ENCODE data around the gene MED13L. TPM values are rescaled to one million over a fixed set of nuclear protein-coding genes. Genes with fewer than 3 reads are reported as not detected.

The MED13L gene
- total and polyA plus RNA-seq, 2 of the 8 experiments (the other 6 are each of a cell fraction or from before 2014, with no cell fraction given): 15.9 to 51.7 TPM

- FAIRE-seq: no peak
- Histone ChIP-seq H3K27me3 (replicated peaks in 1 of 4; ENCODE audit: control insufficient read depth in 3 of 4, extremely low read depth in 1 of 4, insufficient read depth in 3 of 4, low read length in 3 of 4) (no peaks in the 10 kb centered on the region), H2AK5ac (ENCODE audit: low read depth, low read length) (no peak overlapping the region), H3K36me3 (ENCODE audit: control insufficient read depth in 2 of 4, insufficient read depth in 4 of 4, low read length in 3 of 4) (no peaks in the 10 kb centered on the region), H3K27ac (ENCODE audit: low read depth, low read length) (no peak overlapping the region), H3K9me3 (ENCODE audit: insufficient read depth in 2 of 2, low read depth in 1 of 2, low read length in 1 of 2) (no peaks in the 10 kb centered on the region), H3K56ac (replicated peaks; ENCODE audit: insufficient read length, low read depth, low read length) (no peak overlapping the region), H2BK20ac (ENCODE audit: low read length) (no peak overlapping the region), H4K8ac (ENCODE audit: extremely low read depth, insufficient read depth, low read length) (no peak overlapping the region), H3K79me1 (ENCODE audit: low read depth, low read length) (no peaks in the 10 kb centered on the region), H2BK120ac (replicated peaks; ENCODE audit: low read depth, low read length) (no peak overlapping the region), H3K9ac (replicated peaks in 1 of 4; ENCODE audit: extremely low read depth in 1 of 4, low read depth in 3 of 4, low read length in 3 of 4) (no peak overlapping the region), H2BK5ac (ENCODE audit: low read depth, low read length) (no peak overlapping the region), H3K4me3 (ENCODE audit: extremely low read depth in 1 of 4, insufficient read depth in 2 of 4, low read depth in 3 of 4, low read length in 4 of 4) (no peak overlapping the region), H3K4me2 (ENCODE audit: insufficient read depth in 1 of 2, low read depth in 2 of 2, low read length in 2 of 2) (peak overlapping the region; percentile 1 to 20; a peak in 1 of 4 replicates), H2BK12ac (ENCODE audit: low read depth, low read length) (no peak overlapping the region), H3K14ac (ENCODE audit: insufficient read length) (no peak overlapping the region), H3K4ac (replicated peaks; ENCODE audit: insufficient read length, low read depth, low read length) (no peak overlapping the region), H2BK15ac (ENCODE audit: low read length) (no peak overlapping the region), H3K4me1 (replicated peaks in 1 of 4; ENCODE audit: control insufficient read depth in 3 of 4, insufficient read depth in 4 of 4, low read length in 3 of 4) (peaks cover 0 to 30% (median 7%) of the 10 kb centered on the region in 4 experiments; a peak in 5 of 7 replicates), H4K20me1 (replicated peaks in 1 of 2; ENCODE audit: control insufficient read depth in 1 of 2, insufficient read depth in 2 of 2, low read length in 2 of 2) (peaks cover 2 to 3% of the 10 kb centered on the region in 2 experiments), H4K91ac (replicated peaks; ENCODE audit: insufficient read length, low read length) (no peak overlapping the region), H2AFZ (ENCODE audit: low read length) (no peak overlapping the region), H3K18ac (ENCODE audit: extremely low read depth, low read length) (no peak overlapping the region), H4K5ac (ENCODE audit: insufficient read length, low read depth, low read length) (no peak overlapping the region), H3K79me2 (ENCODE audit: control insufficient read depth in 1 of 2, insufficient read depth in 2 of 2, low read length in 2 of 2) (peaks cover 3 to 88% of the 10 kb centered on the region in 2 experiments; a peak in 3 of 4 replicates), H3K23ac (ENCODE audit: insufficient read length) (no peak overlapping the region), H3K23me2 (ENCODE audit: low read depth, low read length) (no peaks in the 10 kb centered on the region; the same call in 1 of the 2 replicates)
- ChIA-PET CTCF (ENCODE audit: partially characterized antibody) (interaction anchor here (0.7 kb wide), 1 partner anchor 32 kb away, joined by 3 read pairs; no protein-coding TSS in a partner anchor), POLR2A (ENCODE audit: partially characterized antibody) (no interaction called here)
- no peak for DNase-seq (ENCODE audit: low read depth in 1 of 2, low spot score in 2 of 2)
- WGBS, 2 experiments (ENCODE audit: extremely low coverage in 1 of 2, insufficient coverage in 1 of 2, insufficient read length in 1 of 2, insufficient replicate concordance in 2 of 2, low coverage in 1 of 2, low lambda C conversion rate in 2 of 2, missing lambda C conversion rate in 1 of 2): 78% methylated on average over 11 of the region's 11 CpGs; no CpG with 5 or more reads in 1 of the 2 experiments
- TF ChIP-seq MAX (IDR thresholded peaks at IDR 0.05) (no peak), POLR2A (IDR thresholded peaks at IDR 0.05; ENCODE audit: control extremely low read depth in 1 of 2, low read depth in 2 of 2, low read length in 2 of 2) (no peak), ZNF274 (IDR thresholded peaks at IDR 0.05; ENCODE audit: borderline replicate concordance, extremely low read depth, low read length) (no peak), CTBP2 (IDR thresholded peaks at IDR 0.05; ENCODE audit: borderline replicate concordance, insufficient read depth, insufficient read length, low read length) (no peak), TAF1 (IDR thresholded peaks at IDR 0.05; ENCODE audit: low read depth, low read length) (no peak)
These were observed 153.8 kb downstream of the MED13L start for GRCh38 chr12:116123451-116124258.
